NCI-H2227 treated with DMSO at 0.1 percent for 48 hours (cell line): ENCODE data around the gene TXK.

Experiments used
- DNase-seq: peaks from one replicate; lab custom pipeline; 2025; lab: John Stamatoyannopoulos, UW

TXK gene

DNA sequence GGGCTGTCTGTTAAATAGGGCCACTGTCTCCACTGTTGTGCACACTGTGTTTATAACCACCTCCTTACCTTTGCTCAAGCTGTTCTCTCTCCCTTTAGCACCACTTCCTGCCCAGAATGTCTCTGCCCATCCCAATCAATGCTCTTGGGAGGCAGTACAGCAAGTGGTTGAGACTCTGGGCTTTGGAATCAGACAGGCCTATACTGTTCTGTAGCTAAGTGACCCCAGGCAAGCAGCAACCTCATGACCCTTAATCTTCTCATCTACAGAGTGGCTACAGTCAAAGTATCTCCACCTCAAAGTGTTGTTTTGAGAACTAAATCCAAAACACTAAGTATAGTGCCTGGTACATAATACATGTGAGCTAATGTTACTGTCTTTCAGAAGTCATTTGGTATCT is 3.8 kb upstream of the TXK start:
- DNase-seq: no peak

DNA sequence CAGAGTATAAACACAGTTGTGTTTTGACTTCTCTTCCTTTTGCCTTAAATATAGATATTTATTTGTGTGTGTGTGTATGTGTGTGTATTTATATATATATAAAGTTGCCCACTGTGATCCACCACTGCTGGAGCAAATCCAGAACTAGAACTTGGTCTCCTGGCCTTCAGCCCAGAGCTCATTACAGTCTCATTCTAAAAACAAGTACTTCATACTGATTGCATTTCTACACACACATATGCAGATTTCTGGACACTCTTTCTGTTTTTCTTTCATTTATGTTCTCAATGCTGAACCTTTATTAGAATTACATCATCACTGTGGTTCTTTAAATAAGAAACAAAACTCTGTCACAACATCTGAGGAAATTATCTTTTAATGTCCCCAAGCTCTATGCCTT is 381 bp downstream of the TXK start:
- no peak for DNase-seq

DNA sequence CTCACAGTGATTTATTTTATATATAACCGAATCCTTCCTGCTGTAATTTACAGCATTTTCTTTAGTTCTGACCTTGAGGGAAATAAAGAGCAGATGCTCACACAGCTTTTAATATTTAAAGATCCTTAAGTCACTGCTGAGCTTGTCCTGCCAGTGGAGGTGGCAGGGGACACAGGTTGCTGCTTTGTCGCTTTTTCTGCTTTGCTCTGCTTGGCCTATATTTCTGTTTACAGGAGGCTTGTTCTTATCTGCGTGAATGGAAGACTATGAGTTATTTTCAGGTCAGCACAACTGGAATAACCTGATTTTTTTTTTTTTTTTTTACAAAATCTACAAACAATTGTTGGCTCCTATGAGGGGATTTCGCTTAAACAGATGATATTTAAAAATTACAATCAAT is 2.3 kb downstream of the TXK start:
- DNase-seq: no peak

DNA sequence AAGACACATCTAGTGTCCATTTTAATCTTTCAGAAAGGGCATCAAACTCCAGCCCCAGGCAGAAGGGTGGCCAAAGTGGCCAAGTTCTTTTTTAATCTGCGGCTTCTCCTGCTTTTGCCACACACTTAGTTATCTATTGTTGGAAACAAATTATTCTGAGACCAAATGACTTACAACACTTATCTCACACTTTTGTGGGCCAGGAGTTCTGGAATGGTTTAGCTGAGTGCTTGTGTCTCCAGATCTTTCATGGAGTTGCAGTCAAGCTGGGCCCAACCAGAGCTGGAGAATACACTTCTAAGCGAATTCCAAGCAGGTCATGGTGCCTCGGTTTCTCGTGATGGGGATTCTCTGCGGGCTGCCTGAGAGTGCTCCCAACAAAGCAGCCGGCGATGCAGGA is 4.0 kb downstream of the TXK start:
- no peak for DNase-seq

DNA sequence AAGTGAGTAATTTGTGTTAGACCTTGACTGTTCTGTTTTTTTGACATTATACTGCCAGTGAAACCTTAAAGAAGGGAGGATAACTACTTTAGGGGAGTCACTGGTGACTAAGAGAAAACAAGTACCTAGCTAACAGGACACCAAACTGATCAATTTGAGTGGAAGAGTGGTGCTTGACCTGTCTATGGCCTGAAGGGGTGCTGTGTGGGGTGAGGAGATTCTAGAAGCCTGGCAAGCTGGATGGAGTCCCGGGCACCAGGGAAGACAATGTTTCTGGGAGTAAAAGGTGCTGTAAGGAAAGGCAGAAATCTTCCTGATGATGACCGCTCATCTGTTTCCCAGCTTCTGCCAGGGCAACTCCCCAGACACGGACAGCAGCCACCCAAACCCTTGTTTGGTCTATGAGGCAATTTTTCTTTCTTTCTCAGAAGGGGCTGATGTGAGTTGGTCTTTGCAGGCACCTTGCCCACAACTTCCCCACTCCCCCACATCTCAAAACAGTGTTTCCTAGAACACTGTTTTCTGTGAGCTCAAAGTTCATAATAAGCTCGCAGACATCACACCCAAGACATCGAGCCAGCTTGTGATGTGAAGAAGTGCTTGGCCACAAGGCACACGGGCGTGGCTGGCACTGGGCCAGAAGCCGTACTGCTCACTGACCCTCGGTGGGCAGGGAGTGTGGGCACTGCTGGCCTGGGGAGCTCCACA is 4.6 kb downstream of the TXK start:
- no peak for DNase-seq

DNA sequence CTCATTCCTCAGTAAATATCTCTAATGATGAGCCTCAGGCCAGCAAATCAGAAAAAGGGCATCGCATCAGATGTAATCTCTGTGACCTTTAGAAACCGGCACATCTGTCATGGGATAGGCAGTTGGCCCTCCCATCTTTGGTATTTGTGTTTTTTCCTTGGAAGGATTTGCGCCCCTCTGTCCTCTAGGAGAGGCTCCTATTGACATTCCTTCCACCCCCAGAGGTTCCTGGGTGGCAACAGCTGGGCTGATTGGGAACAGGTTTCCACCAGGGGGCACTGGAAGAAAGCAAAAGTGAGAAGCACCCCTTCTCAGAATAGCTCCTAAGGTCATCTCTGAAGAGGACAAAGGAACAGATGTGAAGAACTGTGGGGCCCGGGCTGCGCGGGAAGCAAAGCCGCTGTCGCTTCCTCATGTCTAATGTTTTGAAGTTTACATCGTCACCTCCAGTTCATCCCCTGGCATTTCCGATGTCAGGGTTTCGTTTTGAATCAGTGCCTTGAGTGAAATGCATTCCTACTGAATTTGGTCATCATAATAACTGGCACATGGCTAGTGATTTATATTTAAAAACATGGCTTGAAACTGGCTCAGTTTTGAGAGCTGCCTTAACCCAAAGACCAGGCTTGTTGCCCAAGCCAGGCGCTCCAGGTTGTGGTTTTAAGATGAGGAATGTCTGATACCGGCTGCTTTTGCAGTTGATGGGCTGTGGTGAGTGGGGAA is 6.2 kb downstream of the TXK start:
- no peak for DNase-seq

DNA sequence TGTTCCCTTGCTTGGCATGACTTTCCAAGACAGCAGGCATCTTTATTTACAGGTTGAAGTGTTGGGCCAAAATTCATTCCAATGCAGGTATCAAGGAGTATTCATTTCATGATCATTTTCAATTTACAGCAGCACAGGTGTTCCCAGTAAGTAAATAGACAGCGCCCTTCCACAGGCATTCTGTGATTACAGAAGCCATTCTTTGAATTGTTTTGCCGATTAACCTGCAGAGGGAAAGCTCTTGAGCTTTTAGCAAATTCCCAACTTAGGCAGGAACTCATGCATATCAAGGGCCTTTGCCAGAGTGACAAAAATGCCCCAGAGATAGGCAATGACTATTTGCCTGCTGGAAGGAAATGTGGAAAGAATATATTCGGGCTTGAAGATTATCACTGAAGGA is 6.8 kb downstream of the TXK start:
- DNase-seq: no peak

DNA sequence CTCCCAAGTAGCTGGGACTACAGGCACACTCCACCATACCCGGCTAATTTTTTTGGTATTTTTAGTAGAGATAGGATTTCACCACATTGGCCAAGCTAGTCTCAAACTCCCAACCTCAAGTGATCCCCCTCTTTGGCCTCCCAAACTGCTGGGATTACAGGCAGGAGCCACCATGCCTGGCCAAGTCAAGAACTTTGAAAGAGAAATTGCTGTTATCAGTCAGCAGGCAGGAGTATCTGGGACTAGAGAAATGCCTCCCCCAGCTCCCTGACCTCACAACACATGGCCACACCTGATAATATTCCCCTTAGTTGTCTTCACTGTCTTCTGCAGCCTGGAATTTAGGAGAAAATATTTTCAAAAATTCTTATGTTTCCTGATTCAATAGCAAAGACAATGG is 7.4 kb downstream of the TXK start:
- DNase-seq: no peak

DNA sequence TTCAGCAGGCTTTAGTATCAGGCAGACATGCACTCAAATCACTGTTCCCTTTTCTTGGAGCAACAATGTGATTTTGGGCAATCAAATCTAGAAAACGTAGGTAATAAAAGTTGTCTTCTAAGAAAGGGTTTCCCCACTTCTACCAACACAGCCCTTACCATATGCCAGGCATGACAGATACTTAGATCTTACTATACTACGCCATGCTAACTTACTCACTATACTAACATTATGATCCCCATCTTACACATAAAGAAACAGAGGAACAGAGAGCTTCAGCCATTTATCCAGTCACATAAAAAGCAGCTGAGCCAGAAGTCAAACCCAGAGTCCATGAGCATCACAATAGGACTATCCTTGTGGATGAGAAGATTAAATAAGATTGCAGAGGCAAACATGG is 9.2 kb downstream of the TXK start:
- no peak for DNase-seq

DNA sequence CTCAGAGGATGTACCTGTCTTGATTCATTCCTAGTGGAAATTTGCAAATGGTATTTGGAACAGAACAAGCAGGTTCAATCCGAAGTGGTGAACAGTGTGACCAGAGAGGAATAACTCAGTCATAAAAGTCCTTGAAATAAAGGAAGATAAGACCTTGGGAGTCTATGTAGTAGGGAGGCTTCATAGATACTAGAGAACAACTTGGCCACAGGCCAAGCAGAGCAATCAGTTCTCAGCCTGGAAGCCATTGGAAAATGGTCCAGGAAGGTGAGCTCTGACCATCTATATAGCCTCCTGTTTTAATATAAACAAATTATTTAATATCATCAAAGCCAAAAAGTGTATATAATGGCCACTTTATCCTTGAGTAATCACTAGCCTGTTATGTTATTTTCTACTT is 11.3 kb downstream of the TXK start:
- no peak for DNase-seq

DNA sequence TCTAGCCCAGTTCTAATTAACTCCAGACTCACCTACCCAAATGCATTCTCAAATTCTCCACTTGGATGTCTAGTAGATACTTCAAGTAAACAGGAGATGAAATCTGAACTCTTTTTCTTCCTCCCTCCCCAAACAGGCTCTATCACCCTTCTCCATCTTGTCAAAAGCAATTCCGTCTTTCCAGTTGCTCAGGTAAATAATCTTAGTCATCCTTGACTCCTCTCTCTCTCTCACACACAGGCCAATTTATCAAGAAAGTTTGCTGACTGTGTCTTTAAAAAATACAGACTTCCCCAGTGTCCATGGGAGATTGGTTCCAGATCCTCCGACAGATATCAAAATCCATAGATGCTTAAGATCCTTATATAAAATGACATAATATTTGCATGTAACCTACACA is 12.9 kb downstream of the TXK start:
- DNase-seq: no peak

DNA sequence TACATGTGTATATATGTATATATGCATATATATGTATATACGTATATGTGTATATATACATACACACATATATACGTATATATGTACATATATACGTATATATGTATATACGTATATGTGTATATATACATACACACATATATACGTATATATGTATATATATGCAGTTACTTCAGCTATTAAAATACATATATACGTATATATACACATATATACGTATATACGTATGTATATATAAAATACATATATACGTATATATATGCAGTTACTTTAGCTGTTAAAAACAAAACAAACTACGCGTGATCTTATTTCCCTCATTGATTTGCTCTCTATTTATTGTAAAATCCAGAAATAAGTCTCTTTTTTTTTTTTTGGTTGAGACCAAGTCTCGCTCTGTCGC is 13.9 kb downstream of the TXK start:
- DNase-seq: no peak

DNA sequence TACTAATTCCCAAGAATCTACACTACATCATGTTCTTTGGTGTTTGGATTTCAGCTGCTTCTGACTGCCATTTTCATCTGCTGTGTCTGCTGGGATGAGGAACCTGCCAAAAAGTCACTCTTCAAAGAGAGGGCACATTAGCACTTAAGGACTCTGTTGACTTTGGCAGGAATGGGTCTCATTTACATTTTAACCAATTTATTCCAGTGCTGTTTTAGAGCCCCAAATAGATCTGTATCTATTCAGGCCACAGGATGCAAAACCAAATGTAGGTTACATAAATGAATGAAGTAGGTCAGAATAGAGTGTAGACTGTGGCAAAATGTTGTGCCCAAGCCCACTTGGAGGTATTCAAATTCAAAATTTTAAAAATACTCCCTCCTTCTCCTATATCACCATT is 14.4 kb downstream of the TXK start:
- no peak for DNase-seq

DNA sequence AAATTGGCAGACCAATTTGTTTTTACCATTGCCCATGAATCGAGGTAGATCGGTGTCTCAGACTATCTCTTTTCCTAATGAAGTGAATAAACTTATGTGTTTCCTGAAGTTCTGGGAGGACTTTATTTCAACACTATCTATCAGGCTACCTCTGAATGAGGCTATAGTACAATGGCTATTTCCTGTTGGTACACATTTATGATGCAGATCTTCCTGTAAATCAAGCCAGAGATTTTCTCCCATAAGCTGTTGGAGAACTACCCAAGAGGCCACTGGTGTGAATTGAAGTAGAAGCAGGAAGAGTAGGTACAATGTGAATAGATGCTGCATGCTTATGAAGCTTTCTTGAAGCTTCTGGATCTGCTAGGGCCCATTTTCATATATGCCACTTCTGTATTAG is 16.0 kb downstream of the TXK start:
- DNase-seq: no peak

DNA sequence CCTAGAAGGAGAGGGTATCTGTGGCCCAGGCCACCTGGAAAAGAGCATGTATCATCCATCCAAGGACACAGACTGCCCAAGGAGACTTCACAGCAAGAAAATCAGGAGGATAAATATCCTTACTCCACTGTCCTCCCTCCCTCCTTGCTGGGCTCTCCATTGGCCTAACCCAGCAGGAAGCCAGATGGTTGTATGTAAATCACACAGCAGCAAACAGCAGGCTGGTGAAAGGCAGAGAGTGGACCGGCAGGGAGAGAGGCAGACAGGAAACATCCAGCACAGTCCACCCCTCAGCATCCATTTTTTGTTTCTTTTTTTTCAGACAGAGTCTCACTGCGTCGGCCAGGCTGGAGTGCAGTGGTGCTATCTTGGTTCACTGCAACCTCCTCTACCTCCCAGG is 17.5 kb downstream of the TXK start:
- no peak for DNase-seq

DNA sequence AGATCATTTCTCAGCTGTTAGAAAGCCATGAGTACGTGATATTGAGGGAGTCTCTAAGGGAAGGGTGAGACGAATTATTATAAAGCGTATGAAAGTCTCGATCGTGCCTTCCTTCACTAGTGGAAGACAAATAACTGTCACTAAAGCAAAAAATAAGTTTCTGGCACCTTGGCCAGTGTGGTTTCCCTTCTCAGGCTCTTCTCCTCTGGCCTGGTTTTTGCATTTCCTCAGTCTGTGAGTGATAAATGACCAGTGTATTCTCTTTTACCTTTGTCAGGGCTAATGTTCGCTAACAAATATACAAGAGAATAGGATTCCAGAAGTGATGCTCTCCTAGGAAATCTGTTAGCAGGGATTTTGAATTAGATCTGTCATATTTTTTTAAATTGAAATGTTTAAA is 19.6 kb downstream of the TXK start:
- DNase-seq: no peak

DNA sequence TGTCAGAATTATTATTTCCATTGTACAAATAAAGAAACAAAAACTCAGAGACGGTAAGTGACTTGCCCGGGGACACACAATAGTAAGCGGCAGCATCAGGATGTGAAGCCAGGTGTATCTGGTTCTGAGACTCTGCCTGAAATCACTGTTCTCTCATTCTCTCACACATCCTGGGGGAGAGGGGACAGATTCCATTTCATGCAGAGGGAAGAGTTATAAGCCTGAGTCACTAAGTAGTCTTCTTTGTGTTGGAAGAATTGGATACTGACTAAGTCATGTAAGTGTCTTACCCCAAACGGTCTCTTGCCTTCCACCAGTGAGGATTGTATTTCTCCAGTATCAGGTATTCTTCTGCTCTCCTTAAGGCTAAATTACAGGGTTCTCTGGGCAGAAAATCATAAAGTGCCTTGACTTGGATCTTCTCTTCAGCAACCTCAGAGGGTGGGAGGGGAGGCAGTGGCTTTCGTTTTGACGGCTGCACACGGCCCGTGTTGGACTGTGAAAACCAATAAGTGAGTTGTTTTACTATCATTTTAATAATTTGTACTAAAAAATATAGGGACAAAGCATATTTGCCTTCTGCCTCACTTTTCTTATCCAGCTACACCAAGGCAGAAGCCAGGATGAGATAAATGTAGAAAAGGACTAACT is 21.9 kb downstream of the TXK start:
- DNase-seq: no peak

DNA sequence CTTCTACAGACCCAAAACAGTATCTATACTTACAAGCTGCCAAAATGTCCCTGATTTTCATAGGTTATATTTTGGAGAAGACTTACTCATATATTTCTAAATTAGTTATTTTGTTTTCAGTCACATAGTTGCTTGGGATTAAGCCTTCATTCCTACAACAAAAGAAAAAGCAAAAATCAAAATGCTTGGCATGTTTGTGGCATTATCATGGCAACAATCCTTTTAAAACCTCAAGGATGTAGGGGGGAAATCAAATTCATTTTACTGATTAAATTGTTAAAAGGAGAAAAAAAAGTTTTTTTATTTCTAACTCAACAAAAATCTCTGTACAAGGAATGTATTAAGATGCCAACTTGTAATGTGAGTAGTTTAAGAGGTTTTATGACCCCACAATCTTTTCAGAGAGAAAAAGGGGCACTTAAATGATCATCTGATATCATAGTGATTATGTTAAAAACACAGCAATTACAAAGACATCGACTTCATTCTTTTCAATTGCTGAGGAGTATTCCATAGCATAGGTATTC is 23.5 kb downstream of the TXK start:
- DNase-seq: no peak

DNA sequence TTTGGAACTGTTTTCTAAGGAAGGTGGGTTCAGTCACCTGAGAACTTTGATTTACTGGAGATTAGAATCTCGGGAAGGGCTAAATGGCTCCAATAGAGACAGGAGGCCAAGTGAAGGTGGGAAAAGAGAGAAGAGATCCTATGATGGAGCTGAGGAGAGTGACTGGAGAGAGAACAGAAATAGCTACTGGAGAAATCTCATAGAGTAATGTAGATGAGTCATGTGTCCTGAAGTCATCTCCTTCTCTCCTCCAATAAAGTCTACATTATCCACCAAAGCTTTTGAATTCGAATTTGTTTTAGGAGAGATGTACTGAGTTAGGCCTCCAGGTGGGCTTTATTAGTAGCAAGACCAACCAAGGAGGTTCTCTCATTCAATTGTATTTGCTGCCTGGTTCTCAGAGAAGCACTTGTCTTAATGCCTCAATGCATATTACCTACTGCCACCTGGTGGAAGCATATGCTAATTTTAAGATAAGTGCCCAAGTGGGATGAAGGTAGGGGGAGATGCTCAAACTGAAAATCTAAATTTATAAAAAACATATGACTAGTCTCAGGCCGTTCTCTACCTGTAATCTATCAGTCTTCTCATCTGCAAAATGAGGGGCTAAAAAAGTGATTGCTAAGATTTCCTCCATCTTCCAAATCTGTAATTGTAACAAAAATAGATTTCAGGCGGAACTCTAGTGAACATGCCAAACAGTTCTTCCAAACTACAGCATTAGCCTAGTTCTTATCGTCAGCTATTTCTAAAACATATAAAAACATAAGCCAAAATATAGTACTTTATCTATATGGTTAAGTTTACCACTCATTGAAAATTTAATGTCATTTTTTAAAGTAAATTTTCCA is 24.4 kb downstream of the TXK start:
- DNase-seq: no peak

DNA sequence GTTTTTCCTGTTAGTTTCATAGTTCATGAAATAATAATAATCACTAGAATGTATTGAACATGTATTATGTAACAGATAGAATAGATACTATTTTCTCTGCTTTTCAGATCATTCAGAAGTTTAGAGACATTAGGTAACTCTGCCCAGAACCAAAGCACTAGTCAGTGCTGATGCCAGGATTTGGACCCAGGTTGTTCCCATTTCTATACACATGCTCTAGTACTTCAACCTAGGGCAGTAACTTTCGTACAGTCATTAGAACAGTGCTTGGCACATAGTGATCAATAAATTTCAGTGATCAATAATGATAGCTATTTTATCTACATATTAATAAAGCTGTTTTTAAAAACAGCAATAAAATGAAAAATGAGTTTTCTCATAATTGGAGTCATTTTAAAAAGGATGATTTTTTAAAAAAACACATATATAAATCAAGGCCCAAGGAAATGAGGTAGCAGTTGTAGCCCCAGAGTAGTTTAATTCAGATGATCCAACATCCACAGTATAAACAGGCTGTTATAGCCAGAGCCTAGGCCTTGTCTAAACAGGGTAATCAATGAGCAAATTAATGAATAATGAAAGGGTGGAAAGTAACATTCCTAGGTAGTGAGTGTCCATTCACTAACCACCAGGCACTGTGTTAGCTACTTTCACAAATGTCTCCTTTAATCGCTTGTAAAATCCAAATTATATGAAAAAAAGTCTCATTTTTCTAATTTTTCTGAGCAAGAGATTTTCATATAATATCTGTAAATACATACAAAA is 25.6 kb downstream of the TXK start:
- DNase-seq: no peak

DNA sequence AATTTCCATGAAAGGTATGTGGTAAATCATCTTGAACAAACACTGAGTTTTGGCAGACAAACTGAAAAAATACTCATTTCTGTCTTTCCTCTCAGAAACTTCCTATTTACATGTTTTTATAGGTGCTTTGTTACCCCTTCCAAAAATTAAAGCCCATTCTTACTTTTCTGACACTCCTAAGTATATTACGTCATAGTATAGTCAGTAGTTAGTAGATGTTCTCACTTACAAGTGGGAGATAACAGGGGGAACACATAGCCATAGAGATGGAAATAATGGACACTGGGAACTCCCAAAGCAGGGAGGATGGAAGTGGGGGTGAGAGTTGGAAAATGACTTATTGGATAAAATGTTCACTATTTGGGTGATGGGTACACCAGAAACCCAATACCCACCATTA is 28.8 kb downstream of the TXK start:
- no peak for DNase-seq
